GM19397 (cell line): ENCODE results near the gene HYAL1.

Source experiments
- ATAC-seq: cut with Tn5 transposase; IDR thresholded peaks from one replicate; pipeline ENCODE4 v1.9.1; 2021; ENCODE audit warnings: mild to moderate bottlenecking, moderate library complexity; ENCODE audit not compliant: unreplicated experiment

Gene HYAL1, protein sequence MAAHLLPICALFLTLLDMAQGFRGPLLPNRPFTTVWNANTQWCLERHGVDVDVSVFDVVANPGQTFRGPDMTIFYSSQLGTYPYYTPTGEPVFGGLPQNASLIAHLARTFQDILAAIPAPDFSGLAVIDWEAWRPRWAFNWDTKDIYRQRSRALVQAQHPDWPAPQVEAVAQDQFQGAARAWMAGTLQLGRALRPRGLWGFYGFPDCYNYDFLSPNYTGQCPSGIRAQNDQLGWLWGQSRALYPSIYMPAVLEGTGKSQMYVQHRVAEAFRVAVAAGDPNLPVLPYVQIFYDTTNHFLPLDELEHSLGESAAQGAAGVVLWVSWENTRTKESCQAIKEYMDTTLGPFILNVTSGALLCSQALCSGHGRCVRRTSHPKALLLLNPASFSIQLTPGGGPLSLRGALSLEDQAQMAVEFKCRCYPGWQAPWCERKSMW

DNA sequence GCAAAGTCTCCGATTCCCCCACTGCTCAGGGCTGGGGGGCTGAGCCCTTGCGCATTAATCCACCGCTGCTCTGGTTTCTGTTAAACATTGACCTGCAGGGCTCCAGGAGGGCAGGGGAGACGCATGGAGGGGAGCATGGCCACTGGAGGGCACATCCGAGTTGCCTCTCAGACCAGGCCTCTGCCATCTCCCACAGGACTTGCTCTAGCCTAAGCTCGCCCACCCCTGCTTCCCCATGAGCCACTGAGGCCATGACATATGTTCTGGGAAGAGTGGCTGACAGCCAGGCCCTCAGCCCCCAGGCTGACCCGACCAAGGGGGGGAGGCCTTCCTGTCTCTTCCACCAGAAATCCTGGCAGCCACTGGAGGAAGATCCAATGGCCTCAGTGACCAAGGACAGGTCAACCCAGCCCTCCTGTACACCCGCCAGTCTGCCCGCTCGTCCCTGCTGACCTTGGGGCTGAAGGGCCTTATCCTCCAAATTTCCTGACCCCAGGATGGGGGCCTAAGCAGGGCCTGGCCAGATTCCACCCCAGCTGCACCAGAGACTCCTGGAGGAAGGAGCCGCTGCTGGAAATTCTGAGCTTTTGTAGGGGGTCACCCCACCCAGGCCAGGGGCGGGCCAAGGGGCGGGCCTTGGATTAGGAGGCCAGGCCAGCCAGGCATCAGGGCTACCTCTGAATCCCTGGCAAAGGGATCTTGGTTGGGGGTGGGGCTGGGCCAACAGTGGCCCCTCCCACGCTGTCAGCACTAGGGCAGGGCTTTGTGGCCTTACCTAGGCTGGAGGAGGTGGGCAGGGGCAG, at the start of gene HYAL1:
Gene HYAL1, minus strand, starts transcription at position 562 of the 803 bp plus-strand sequence. CDS start 618 bp downstream, outside the sequence.
- ATAC-seq: no peak

- no peak for ATAC-seq
These were observed 49.4 kb upstream of the HYAL1 start for GRCh38 chr3:50352781-50353180.

DNA sequence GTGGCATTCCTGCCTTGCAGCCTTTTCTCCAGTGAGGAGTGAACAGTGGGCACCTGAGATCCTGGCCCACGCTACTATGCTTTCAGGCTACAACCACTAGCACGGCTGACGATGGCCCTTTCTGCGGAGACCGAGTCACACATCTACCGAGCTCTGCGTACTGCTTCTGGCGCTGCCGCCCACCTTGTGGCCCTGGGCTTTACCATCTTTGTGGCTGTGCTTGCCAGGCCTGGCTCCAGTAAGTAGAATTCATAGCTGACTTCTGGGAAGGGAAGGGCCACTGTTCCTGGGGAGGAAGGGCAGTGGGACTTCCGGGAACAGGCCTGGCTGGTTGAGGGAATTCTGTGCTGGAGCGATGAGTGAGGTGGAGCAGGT, 47.9 kb upstream of the HYAL1 start:
- ATAC-seq: no peak

DNA sequence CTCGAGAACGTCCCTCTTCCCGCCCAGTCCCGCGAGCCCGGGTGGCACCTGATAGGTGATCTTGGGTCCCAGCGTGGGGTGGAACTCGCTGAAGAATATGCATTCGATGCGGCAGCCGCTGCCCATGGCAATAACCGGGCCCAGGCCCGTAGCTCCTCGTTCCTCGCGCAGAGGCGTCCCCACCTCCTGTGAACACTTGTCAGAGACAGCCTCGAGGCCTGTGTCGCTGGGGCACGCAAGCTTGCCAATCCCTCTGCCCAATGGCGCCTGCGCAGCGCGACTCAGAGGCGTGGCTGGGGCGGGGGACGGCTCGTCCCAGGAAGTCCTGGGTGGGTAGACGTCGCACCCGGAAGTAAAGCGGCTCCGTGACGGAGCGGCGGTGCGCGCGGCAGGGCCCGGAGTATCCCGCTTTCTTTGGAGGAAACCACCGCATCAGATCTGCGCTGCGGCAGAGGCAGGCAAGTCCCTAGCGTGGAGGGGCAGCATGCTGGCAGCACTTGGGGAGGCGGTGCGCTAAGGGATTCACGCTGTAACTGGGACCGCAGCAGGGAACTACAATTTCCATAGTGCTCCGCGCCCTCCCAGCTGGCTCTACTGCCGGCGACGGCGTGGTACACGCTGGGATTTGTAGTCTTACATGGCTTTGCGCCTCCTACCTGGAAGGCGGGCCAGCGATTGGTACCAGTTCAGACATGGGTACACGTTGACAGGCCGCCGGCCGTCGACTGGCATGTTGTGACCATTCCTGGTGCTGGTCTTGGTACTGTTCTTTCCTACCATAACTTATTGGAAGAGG, 47.4 kb upstream of the HYAL1 start, which contains the start of the genes CYB561D2 and NPRL2:
Gene CYB561D2, plus strand, starts transcription at position 336 of the 796 bp plus-strand sequence. CDS start 572 bp downstream, outside the sequence.
Gene NPRL2, minus strand, starts transcription at position 249 of the 796 bp plus-strand sequence. Its CDS starts 123 bp downstream, at position 126.
- peak; percentile 84 for ATAC-seq

- no peak for ATAC-seq
These were observed 46.8 kb upstream of the HYAL1 start for GRCh38 chr3:50350213-50350526.

DNA sequence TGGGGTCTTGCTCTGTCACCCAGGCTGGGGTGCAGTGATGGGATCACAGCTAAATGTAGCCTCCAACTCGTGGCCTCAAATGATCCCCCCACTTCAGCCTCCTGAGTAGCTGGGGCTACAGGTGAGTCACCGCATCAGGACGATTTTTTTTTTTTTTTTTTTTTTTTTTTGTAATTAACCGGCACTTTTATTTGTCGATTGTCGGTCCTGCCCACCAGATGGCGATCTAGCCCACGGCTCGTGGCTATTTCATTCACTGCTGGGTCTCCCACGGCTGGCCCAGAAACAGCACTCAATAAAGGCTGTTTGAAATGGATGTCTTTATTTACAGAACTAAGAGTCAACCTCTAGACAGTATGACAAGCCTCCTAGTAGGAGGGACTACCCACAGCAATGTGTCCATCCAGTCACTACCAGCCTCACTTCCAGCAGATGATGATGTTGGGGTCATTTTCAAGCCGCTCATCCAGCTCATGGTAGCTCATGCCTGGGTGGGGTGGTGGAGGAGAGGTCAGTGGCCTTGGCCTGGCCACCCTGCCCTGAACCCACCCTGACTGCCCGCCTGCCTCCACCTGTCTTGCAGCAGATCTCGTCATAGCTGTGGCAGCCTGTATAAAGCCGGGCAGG, 43.9 kb upstream of the HYAL1 start:
- ATAC-seq: no peak

DNA sequence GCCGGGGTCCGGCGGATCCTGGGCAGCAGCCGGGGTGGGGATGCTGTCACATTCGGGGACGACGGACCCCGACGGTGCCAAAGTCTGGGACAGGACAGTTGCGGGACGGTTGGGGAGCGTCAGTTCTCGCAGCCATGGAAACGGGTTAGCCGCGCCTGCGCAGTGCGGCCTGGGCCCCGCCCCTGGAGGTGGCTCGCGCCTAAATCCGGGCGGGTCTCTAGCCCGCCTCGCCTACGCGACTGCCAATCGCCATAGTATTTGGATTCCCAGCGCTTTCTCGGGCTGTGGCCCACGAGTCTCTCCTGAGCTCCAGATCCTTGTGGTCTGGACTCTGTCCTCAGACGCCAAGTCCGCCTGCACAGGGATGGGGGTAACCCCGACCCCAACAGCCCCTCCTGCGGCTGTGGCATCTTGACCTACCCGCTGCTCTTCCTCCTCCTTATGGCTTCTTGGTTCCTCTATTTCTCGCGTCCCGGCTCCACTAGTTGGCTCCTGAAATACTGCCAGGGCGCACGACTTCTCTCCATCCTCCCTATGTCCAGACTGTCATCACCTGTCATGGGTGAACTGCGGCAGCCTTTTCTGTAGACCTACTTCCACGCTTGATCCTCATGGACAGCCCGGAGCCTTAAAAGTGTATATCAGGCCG, 42.3 kb upstream of the HYAL1 start, which contains the start of gene ZMYND10:
Gene ZMYND10, minus strand, starts transcription at position 147 of the 649 bp plus-strand sequence. CDS start 153 bp downstream, outside the sequence.
- ATAC-seq: no peak

GRCh38 chr3:50345008-50345407, 41.6 kb upstream of the HYAL1 start:
- ATAC-seq: no peak

DNA sequence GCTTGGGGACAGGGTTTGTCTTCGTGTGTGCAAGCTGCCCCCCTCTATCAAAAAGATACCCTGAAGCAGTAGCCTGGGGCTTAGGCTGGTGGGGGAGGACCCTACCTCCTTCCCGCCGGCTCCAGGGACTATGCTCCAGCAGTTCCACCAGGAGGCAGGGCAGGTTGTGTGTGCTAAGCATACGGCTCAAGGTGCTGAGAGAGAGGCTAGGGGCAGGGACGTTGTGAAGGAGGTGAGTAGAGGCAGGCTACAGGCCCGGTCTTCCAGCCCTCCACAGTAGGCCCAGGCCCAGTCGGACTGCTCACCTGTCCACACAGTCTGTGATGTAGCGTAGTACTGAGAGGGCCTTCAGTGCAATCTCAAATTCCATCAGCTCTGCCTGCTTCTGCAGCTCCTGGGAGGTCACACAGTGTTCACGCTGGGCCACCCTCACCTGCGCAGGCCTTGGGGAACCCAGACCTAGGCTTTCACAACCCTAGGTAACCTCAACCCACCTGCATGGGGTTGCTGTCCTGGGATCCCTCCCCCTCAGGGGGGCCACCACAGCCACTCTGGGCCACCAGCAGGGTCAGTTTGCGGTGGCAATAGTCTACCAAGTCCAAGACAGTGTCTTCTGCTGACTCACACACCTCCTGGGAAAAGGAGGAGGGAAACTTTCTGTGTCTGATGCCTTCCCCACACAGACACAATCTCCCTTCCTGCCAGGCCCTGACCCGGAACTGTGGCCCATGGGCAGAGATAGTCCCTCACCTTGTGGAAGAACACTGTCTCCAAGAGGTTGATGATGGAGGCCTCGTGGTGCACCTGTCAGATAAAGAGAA, 39.6 kb upstream of the HYAL1 start:
- ATAC-seq: no peak

DNA sequence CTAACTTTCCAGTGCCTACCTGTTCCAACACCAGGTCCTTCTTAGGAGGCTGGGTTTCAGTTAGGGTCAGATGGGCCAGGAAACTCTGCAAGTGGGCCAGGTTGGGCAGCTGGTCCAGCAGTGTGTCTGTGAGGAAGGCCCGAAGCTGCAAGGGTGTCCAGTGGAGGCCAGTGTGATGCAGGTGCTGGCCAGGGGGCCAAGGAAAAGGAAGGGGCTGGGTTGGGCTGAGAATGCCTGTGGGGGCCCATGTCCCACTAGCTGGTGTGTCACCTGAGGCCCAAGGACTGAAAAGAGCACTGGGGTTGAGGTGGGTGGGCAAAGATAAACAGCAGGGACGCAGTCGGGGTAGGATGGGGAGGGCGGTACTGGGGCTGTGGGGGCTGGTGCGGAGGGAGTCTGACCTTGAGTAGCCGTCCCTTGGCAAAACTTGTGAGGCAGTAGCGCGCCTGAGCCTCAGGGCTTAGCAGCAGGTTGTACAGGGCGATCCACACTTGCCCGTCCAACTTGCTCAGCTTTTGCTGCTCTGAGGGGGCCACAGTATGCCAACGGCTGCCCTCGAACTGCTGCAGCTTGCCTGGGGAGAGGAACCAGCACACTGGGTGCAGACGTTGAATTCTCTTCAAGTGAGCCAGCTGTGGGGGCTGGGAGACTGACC, 38.7 kb upstream of the HYAL1 start:
- no peak for ATAC-seq

GRCh38 chr3:50341537-50341936, 38.2 kb upstream of the HYAL1 start:
- no peak for ATAC-seq

GRCh38 chr3:50340448-50341329, 37.3 kb upstream of the HYAL1 start, which contains the start of gene RASSF1:
TSS of gene RASSF1 (minus strand) at chr3:50340836. CDS start at chr3:50340805, 31 bp downstream.
- ATAC-seq: no peak

GRCh38 chr3:50340147-50340447, 36.7 kb upstream of the HYAL1 start:
- no peak for ATAC-seq

DNA sequence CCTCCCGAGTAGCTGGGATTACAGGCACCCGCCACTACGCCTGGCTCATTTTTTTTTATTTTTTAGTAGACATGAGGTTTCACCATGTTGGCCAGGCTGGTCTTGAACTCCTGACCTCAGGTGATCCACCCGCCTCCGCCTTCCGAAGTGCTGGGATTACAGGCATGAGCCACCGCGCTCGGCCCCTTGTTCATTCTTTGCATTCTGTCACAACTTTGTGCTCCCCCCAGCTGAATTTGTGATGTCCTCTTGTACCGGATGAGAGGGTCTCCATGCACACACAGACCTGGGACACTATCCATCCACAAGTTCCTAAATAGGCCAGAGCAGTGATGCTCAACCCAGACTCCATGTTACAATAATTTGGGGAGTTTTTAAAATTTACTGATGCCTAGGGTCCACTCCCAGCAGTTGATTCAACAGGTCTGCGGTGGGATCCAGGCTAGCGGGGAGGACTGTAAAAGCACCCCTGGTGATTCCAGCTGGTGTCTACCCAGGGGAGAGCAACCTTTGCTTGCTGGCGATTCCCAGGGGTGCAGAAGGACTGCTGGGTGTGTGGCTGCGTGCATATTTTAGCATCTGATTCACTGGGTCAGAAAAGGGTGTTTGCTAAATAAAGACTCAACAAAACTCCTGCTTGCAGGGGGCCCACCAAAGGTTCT, 36.2 kb upstream of the HYAL1 start:
- ATAC-seq: no peak

- ATAC-seq: no peak
These were observed 35.6 kb upstream of the HYAL1 start for GRCh38 chr3:50338965-50339364.

- ATAC-seq: peak; percentile 74
These were observed 33.9 kb upstream of the HYAL1 start for GRCh38 chr3:50337175-50337861.
